Fibroblast of skin of back (primary cell): ENCODE measurements around the gene MAD1L1.

ENCODE experiments used
- DNase-seq: peaks from one replicate; pipeline ENCODE4 v3.0.0-alpha.2; 2013

MAD1L1 gene

GRCh38 chr7:1856888-1857441, 375.8 kb downstream of the MAD1L1 start:
- DNase-seq: no peak

- no peak for DNase-seq
Measured at GRCh38 chr7:1856161-1856887, 376.4 kb downstream of the MAD1L1 start.

GRCh38 chr7:1855725-1856160, 377.0 kb downstream of the MAD1L1 start:
- DNase-seq: no peak

GRCh38 chr7:1854866-1855724, 377.6 kb downstream of the MAD1L1 start:
- DNase-seq: no peak

- DNase-seq: no peak
Measured at GRCh38 chr7:1853986-1854865, 378.5 kb downstream of the MAD1L1 start.

- DNase-seq: no peak
Measured at GRCh38 chr7:1853431-1853985, 379.2 kb downstream of the MAD1L1 start.

- no peak for DNase-seq
Measured at GRCh38 chr7:1852517-1853430, 380.0 kb downstream of the MAD1L1 start.

- DNase-seq: no peak
Measured at GRCh38 chr7:1851721-1852516, 380.8 kb downstream of the MAD1L1 start.

GRCh38 chr7:1850976-1851571, 381.7 kb downstream of the MAD1L1 start:
- DNase-seq: peak; percentile 20

- DNase-seq: no peak
Measured at GRCh38 chr7:1850111-1850975, 382.4 kb downstream of the MAD1L1 start.

- DNase-seq: no peak
Measured at GRCh38 chr7:1849351-1850041, 383.2 kb downstream of the MAD1L1 start.

GRCh38 chr7:1848911-1849311, 383.8 kb downstream of the MAD1L1 start:
- DNase-seq: no peak

GRCh38 chr7:1848013-1848640, 384.6 kb downstream of the MAD1L1 start:
- DNase-seq: no peak

- no peak for DNase-seq
Measured at GRCh38 chr7:1847260-1848001, 385.3 kb downstream of the MAD1L1 start.

GRCh38 chr7:1846331-1847065, 386.2 kb downstream of the MAD1L1 start:
- peak; percentile 19 for DNase-seq
